ENCODE measurements around the gene RNF169.

Gene RNF169

GRCh38 chr11:74748211-74749126, at the start of gene RNF169:
RNF169 (plus strand) TSS chr11:74748849; CDS start chr11:74748881, 32 bp downstream.
- peak; percentile 10 for DNase-seq

GRCh38 chr11:74699615-74700396, 48.8 kb upstream of the RNF169 start:
- no peak for DNase-seq

- DNase-seq: no peak
These were observed 47.3 kb upstream of the RNF169 start for GRCh38 chr11:74701351-74701750.

- no peak for DNase-seq
These were observed 46.2 kb upstream of the RNF169 start for GRCh38 chr11:74702383-74703007.

- no peak for DNase-seq
These were observed 45.4 kb upstream of the RNF169 start for GRCh38 chr11:74703211-74703610.

- no peak for DNase-seq
These were observed 41.5 kb upstream of the RNF169 start for GRCh38 chr11:74707182-74707581.

- no peak for DNase-seq
These were observed 40.8 kb upstream of the RNF169 start for GRCh38 chr11:74707602-74708510.

- DNase-seq: no peak
These were observed 39.5 kb upstream of the RNF169 start for GRCh38 chr11:74709175-74709574.

- DNase-seq: no peak
These were observed 38.2 kb upstream of the RNF169 start for GRCh38 chr11:74710281-74710938.

GRCh38 chr11:74713686-74714085, 35.0 kb upstream of the RNF169 start:
- no peak for DNase-seq

GRCh38 chr11:74714904-74715303, 33.7 kb upstream of the RNF169 start:
- DNase-seq: no peak

- no peak for DNase-seq
These were observed 31.3 kb upstream of the RNF169 start for GRCh38 chr11:74717221-74717969.

- DNase-seq: no peak
These were observed 29.6 kb upstream of the RNF169 start for GRCh38 chr11:74719011-74719410.

GRCh38 chr11:74720596-74721478, 27.8 kb upstream of the RNF169 start:
- DNase-seq: no peak

GRCh38 chr11:74721479-74721835, 27.2 kb upstream of the RNF169 start:
- no peak for DNase-seq

GRCh38 chr11:74723511-74723910, 25.1 kb upstream of the RNF169 start:
- no peak for DNase-seq

- DNase-seq: no peak
These were observed 22.9 kb upstream of the RNF169 start for GRCh38 chr11:74725701-74726100.

GRCh38 chr11:74726547-74727182, 22.0 kb upstream of the RNF169 start:
- no peak for DNase-seq

GRCh38 chr11:74729397-74729796, 19.3 kb upstream of the RNF169 start:
- DNase-seq: no peak
